HG02981 (cell line): Measurements from ENCODE around the gene VSIG4.

Source experiments
- ATAC-seq: cut with Tn5 transposase; IDR thresholded peaks from one replicate; pipeline ENCODE4 v1.9.1; 2021; ENCODE audit warnings: mild to moderate bottlenecking, moderate library complexity; ENCODE audit not compliant: unreplicated experiment

Gene VSIG4

GRCh38 chrX:66009231-66009845, 30.5 kb downstream of the VSIG4 start:
- no peak for ATAC-seq

- no peak for ATAC-seq
These were observed 31.4 kb downstream of the VSIG4 start for GRCh38 chrX:66008328-66008970.

DNA sequence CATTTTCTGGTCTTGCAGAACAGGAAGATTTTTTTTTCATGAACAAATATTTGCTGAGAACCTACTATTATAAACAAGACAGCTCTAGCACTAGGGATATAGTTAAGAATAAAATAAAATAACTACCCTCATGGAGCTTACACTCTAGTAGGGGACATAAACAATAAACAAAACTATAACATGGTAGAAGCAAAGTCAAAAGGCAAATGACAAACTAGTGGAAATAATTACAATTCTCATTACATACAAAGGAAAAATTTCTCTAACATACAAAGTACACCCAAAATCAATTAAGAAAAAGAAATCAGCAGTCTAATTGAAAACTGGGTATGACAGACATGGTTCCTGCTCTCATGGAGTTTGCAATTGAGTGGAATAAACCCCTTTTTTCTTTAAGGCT, 32.0 kb downstream of the VSIG4 start:
- ATAC-seq = no peak

GRCh38 chrX:66005830-66006449, 33.9 kb downstream of the VSIG4 start:
- no peak for ATAC-seq

DNA sequence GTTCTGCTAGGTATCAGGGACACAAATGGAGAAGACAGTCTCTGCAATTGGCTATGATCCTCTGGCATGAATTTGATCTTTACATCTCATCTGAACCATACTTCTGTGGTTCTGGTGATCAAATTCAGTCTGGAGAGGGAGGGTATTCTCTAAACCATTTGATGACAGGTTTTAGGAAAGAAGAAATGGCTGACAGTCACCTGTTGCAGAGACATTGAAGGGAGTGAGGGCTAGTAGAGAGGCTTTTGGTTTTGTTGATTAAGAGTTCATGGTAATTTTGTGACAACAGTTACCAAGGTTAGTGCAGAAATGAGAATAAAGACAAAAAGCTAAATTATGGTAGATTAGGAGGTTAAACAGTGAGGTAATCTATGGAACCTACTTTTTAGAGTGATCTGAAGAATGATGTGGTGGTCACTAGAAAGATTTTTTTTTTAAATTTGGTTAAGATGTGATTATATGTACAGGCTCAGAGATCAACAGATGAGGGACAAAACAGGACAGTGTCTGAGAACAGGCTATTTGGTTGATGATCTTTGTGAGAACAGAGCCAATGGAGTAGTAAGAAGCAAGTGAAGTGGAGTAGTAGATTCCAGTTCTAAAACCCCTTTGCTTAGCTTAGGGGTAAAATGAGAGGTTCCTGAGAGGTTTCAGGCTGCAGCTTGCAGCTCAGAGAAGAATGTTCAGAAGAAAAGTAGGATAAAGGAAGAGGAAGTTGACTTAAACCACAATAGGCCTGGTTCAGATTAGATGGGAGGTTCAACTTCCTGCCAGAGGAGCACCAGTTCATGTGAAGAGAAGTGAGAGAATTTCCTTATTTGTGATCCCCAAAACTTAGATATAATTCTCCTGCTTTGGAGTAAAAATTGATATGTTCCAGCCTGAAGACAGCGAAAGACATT, 34.7 kb downstream of the VSIG4 start:
- no peak for ATAC-seq

- no peak for ATAC-seq
These were observed 36.8 kb downstream of the VSIG4 start for GRCh38 chrX:66002824-66003680.

DNA sequence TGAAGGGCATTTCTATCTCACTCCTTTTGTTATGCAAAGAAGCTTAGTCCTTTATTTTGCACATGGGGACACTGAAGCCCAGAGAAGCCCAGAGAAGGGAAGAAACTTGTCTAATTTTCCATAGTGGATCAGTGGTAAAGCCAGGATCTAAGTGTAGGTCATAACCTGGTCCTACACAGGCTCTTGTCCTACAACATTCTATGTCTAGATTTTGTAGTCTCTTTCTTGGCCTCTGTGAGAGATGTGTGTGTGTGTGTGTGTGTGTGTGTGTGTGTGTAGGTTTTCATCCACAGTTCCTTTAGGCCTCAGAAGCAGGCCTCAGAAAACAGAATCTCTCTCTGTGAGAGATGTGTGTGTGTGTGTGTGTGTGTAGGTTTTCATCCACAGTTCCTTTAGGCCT, 38.3 kb downstream of the VSIG4 start:
- ATAC-seq = no peak

DNA sequence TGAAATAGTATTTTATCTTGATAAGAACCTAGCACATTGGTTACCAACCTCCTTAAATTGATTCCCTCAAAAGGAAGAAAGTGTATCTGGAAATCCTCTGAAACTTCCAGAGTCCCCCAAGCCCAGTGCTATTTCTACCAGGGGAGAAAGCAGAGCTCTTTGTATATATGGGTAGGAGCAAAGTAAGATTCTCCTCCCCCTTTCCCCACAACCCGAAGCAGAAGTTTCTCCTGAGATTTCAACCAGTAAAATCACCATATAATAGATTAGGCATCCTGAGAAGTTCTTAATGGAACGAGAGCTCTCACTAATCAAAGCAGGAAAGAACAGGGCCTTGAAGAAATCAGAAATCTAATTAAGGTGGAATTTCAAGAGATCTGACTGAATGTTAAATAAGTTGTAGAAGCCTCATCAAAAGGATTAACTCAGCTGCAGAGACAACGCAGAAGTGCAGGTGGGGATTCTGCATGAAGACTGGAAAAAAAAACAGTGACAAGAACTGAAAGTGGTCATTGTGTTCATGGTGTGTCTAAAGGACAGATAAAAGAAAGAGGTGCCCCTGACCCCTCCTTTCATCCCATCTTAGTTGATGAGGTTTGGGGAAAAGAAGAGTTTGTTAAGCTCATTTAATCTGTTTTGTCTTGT, 39.1 kb downstream of the VSIG4 start:
- ATAC-seq = no peak

DNA sequence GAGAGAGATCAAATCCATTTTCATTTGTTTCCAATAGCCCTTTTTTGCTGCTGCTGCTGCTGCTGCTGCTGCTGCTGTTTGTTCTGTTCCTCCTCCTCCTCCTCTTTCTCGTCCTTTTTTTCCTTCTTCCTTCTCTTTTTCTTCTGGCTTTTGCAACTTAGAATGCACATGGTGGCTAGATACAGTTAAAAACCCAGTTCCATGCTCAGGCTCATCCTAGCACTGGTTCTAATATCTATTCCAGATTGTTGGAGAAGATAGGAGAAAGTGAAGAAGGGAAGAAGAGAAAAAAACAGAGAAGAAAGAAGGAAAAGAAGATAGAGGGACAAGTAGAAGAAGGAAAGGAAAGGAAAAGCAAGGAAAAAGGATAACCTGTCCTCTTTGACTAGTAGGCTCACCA, 39.7 kb downstream of the VSIG4 start:
- ATAC-seq = no peak

- ATAC-seq = no peak
These were observed 40.2 kb downstream of the VSIG4 start for GRCh38 chrX:65999563-66000148.

DNA sequence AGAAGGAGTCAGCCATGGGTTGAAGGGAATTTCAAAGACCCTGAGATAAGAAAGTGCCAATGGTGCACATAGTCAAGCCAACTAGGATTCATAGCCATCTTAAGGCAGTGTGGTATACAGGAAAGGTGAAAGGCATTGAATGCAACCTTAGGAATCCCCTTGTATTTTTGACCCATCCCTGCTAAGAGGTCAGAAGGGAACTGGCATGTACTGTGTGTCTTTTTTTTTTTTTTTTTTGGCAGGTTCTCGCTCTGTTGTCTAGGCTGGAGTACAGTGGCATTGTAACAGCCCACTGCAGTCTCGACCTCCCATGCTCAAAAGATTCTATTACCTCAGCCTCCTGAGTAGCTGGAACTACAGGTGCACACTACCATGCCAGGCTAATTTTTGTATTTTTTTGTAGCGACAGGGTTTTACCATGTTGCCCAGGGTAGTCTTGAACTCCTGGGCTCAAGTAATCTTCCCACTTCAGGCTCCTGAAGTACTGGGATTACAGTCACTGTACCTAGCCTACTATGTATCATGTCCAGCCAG, 40.8 kb downstream of the VSIG4 start:
- ATAC-seq = no peak

GRCh38 chrX:65997978-65998717, 41.7 kb downstream of the VSIG4 start:
- no peak for ATAC-seq

GRCh38 chrX:65994519-65995506, 45.1 kb downstream of the VSIG4 start:
- ATAC-seq = no peak

DNA sequence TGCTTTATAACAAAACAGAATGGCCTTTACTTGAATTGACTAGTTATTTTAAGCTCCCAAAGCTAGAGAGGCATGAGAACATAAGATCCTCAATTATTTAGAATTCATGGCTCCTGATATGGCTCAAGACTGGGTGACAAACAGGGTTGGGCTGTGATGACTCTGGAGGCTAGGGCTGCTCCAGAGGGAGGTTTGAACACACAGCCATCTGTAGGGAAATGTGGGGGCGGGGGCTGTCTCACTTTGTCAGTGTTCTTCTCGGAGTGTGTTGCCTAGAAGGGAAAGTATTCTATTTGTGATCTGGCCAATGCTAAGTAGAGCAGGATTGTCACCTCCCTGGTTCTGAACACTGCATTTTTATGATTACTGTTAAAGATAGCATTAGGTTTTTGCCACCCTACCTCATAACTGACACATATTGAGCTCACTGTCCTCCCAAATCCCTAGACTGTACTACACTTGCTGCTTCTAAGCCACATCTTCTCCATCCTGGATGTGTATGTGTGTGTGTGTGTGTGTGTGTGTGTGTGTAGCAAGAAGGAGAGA, 45.9 kb downstream of the VSIG4 start:
- no peak for ATAC-seq

DNA sequence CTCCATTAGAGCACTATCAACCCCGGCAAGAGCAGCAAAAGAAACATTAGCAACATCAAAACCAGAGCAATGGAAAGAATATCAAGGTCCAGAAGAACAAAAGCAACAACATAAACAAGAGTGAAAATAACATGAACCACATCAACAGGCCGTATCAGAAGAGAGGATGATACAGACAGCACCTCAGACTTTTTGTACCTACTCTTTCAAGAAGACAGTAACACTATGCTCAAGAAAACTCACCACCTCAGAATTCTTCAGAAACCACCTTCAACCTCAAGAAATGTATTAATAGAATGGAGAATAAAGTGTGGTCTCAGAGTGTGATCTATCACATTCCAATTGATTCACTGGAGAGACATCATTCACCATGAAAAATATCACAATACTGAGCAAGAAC, 46.5 kb downstream of the VSIG4 start:
- no peak for ATAC-seq

DNA sequence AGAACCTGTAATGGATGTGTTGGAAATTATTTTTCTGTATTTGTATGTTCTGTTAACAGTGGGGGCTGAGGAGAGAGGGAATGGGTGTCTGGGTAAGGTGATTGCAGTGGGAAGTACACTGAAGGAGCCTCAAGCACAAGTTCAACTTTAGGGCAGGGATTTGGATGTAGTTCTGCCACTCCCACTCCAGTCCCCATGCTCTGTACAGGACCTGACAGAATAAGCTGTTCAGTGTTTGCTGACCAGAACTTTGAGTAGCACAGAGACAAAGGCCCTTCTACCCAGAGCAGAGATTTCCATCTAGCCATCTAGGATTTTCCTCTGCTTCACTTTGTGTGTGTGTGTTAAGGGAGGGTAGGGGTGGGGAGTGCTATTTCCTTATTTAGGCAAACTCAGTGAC, 49.2 kb downstream of the VSIG4 start:
- no peak for ATAC-seq

DNA sequence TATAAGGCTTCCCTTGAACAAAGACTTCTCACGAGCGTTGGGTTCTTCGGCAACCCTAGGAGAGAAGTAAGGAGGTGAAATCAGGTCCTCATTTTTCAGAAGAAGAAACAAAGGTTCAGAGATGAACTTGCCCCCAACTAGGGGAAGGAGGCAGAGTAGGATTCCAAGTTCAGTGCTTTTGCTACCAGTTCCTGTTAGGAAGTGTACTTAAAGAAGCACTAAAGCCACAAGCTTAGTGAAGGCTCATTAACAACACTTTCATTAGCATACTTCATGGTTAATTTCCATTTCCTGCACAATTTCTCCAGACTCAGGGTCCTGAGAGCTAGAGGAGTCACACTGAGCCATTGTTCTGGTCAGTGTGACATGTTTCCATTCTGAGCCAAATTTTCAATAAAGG, 52.1 kb downstream of the VSIG4 start:
- ATAC-seq = no peak
